ENCODE results near the gene HNRNPC.
"Not testable (repeated sequence)": the region's sequence is repeated elsewhere in the genome, so short reads cannot be mapped to it uniquely, and the experiment has no call there.

Gene HNRNPC

DNA sequence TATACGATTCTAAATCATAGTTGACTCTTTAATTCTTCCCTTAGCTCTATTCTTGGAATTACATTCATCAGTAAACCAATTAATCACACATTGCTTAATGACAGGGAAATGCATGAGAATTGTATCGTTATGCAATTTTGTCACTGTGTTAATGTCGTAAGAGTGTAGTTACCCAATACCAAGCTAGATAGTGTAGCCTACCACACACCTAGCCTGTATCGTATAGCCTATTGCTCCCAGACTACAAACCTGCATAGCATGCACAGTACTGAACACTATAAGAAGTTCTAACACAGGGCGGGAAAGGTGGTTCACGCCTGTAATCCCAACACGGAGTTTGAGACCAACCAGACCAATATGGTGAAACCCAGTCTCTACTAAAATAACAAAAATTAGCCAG, 24.7 kb downstream of the HNRNPC start:
- no peak for DNase-seq (ENCODE audit: low spot score)

DNA sequence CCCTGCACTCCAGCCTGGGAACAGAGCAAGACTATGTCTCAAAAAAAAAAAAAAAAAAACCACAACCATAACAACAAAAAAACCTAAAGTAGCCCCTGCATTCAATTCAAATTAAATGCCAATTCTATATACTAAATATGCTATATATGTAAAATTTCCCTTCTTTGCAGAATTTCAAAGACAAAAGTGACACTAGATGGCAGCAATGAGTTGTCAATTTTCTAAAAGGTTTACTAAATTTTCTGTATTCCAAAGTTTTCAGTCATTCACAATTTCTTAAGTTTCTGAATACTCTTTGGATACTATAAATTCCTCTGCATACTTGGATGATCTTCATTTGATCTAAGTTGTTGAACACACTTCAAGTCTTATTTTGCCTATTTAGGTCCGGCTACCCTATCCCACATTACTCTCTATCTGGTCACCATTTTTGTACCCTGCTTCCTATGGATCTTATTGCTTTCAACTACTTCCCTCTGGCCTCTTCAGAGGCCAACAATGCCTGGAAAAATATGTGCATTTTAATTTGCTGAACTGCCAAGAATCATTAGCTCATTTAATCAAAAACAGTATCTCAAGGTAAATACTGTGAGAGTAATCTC, 27.9 kb downstream of the HNRNPC start:
- DNase-seq (ENCODE audit: low spot score), result no peak

GRCh38 chr14:21240417-21240816, 28.8 kb downstream of the HNRNPC start:
- no peak for DNase-seq (ENCODE audit: low spot score)

DNA sequence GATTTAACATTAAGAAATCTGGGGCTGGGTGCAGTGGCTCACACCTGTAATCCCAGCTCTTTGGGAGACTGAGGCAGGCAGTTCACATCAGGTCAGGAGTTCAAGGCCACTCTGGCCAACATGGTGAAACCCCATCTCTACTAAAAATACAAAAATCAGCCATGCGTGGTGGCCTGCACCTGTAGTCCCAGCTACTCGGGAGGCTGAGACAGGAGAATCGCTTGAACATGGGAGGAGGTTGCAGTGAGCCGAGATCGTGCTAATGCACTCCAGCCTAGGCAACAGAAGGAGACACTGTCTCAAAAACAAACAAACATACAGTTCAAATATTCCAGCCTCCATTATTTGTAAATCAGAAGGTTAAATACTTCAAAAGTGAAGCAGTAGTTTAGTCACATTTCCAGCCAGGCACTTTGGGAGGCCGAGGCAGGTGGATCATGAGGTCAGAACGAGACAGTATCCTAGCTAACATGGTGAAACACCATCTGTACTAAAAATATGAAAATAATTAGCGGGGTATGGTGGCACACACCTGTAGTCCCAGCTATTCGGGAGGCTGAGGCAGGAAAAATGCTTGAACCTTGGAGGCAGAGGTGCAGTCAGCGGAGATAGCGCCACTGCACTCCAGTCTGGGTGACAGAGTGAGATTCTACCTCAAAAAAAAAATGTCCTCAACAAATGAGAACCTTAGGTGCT, 30.3 kb downstream of the HNRNPC start:
- DNase-seq (ENCODE audit: low spot score), result no peak

GRCh38 chr14:21236948-21237797, 32.1 kb downstream of the HNRNPC start:
- no peak for DNase-seq (ENCODE audit: low spot score)

DNA sequence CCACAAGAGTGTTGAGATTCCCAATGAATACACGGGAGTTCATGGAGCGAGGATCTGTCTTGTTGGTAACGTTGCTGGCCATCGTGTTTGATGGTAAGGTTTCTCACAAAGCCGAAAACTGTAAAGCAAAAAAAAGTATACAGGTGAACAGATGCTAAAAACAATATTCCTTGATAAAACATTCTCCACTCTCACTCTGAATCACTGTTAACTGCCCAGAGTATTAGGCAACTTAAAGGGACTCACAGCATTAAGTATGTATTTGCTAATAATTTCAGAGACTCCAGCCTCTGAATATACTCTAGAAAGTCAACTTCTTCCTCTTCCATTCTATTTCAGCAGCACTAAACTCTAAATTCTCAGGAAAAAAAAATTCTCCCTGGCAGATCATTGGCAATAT, 35.1 kb downstream of the HNRNPC start:
- no peak for DNase-seq (ENCODE audit: low spot score)

- no peak for DNase-seq (ENCODE audit: low spot score)
These were observed 35.7 kb downstream of the HNRNPC start for GRCh38 chr14:21233457-21234076.

- DNase-seq (ENCODE audit: low spot score), result no peak
These were observed 38.1 kb downstream of the HNRNPC start for GRCh38 chr14:21231020-21231652.

DNA sequence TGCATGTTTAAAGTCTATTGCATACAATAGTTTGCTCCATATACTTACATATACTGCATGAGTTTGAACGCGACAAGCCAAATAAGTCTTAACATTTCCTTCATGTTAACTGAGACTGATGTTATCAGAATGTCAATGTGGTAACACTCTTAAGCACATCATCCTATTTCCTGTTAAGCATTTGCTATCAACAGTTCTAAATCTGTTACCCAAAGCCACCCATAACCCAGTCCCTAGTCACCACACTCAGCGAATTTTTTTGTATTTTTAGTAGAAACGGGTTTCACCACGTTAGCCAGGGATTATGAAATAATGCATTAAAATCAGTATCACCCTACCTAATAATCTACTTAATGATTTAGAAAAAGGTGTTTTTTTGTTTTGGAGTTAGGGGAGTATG, 39.4 kb downstream of the HNRNPC start:
- no peak for DNase-seq (ENCODE audit: low spot score)

GRCh38 chr14:21227981-21228380, 41.3 kb downstream of the HNRNPC start:
- no peak for DNase-seq (ENCODE audit: low spot score)

- no peak for DNase-seq (ENCODE audit: low spot score)
These were observed 42.1 kb downstream of the HNRNPC start for GRCh38 chr14:21227150-21227549.

DNA sequence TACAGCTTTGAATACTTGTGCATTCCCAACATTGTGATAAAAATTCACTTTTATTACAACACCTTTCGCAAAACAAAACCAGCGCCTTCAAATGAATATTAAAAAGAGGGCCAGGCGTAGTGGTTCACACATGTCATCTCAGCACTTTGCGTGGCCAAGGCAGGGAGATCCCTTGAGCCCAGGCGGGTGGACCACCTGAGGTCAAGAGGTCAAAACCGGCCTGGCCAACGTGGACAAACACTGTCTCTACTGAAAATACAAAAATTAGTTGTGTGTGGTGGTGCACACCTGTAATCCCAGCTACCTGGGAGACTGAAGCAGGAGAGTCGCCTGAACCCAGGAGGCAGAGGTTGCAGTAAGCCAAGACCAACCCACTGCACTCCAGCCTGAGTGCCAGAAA, 42.8 kb downstream of the HNRNPC start:
- no peak for DNase-seq (ENCODE audit: low spot score)

GRCh38 chr14:21225164-21225563, 44.1 kb downstream of the HNRNPC start:
- DNase-seq (ENCODE audit: low spot score), result not testable (repeated sequence)

DNA sequence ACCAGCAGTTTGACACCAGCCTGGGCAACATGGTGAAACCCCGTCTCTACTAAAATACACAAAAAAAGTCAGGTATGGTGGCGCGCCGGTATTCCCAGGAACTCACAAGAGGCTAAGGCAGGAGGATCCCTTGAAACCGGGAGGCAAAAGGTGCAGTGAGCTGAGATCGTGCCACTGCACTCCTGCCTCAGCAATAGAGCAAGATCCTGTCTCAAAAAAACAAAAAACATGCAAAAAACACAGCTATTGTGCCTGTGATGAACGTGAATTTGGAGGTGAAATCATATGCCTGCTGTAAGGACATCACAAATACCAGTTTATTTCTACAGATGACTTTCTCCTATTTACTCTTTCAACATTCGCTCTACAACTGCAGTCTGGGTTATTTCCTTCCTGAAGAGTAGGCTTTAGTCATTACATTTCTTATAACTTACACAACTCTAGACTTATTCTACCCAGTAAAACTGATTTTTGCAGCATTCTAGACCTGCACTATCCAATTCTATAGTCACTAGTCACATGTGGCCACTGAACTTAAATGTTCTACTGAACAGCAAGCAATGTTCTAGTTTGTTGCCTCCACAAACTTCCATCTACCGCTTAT, 48.3 kb downstream of the HNRNPC start:
- DNase-seq (ENCODE audit: low spot score), result no peak

GRCh38 chr14:21219561-21220111, 49.6 kb downstream of the HNRNPC start:
- DNase-seq (ENCODE audit: low spot score), result no peak

- DNase-seq (ENCODE audit: low spot score), result no peak
These were observed 50.1 kb downstream of the HNRNPC start for GRCh38 chr14:21219120-21219519.

DNA sequence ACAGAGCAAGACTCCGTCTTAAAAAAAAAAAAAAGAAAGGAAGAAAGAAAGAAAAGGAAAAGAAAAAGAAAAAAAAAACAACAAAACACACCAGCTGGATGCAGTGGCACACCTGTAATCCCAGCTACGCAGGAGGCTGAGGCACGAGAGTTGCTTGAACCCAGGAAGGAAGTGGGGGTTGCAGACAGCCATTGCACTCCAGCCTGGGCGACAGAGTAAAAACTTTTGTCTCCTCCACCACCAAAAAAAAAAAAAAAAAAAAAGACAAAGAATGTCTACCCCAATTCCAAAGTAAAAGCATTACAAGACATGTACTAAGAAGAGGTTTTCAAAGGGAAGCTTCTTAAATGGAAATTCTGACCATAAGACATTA, 53.4 kb downstream of the HNRNPC start:
- DNase-seq (ENCODE audit: low spot score), result no peak

- DNase-seq (ENCODE audit: low spot score), result no peak
These were observed 53.9 kb downstream of the HNRNPC start for GRCh38 chr14:21215130-21215878.

- no peak for DNase-seq (ENCODE audit: low spot score)
These were observed 55.6 kb downstream of the HNRNPC start for GRCh38 chr14:21213652-21214051.

GRCh38 chr14:21212824-21213223, 56.4 kb downstream of the HNRNPC start:
- not testable (repeated sequence) for DNase-seq (ENCODE audit: low spot score)

GRCh38 chr14:21211509-21211908, 57.7 kb downstream of the HNRNPC start:
- DNase-seq (ENCODE audit: low spot score), result no peak

Measured in HuH-7.5 (cell line).